Naive thymus-derived CD4-positive, alpha-beta T cell (primary cell): ENCODE measurements around the gene MSRB2. TPM values are rescaled to one million over a fixed set of nuclear protein-coding genes. Genes with fewer than 3 reads are reported as not detected.
A peak's percentile ranks its signal among the peaks of the same experiment; 100 is the strongest.
"Not testable (repeated sequence)": the region's sequence is repeated elsewhere in the genome, so short reads cannot be mapped to it uniquely, and the experiment has no call there.

Experiments
- ATAC-seq: fragments of 150-1000 bp; cut with Tn5 transposase; 2 replicates; pipeline ENCODE4 v1.10.0; 2021; ENCODE audit warnings: mild to moderate bottlenecking, moderate library complexity
- CTCF ChIA-PET: fragments of 350-600 bp; sonication (Branson Sonifier 250); formaldehyde crosslinking; loops from one replicate; lab custom pipeline; 2021; ENCODE audit warnings: antibody characterized with exemption; lab: Charles Lee
- POLR2A ChIA-PET: fragments of 350-600 bp; sonication (Branson Sonifier 250); formaldehyde crosslinking; loops from one replicate; lab custom pipeline; 2021; ENCODE audit warnings: antibody characterized with exemption, inconsistent platforms; lab: Charles Lee
- DNase-seq, 9 donors: peaks; one replicate each; pipeline versions ENCODE4 v3.0.0 to v3.0.0-alpha.2; 2020 to 2022; ENCODE audit warnings: mixed read lengths in 1 of 9
- H3K27ac ChIP-seq: one replicate; pipeline ENCODE4 v1.7.0; 2013; ENCODE audit warnings: mild to moderate bottlenecking, low read depth, low read length, moderate library complexity
- H3K27me3 ChIP-seq, 2 donors: one replicate each; pipeline ENCODE4 v1.7.0; 2013; ENCODE audit warnings: low read length in 2 of 2, mild to moderate bottlenecking in 2 of 2, moderate library complexity in 2 of 2; ENCODE audit not compliant: control insufficient read depth in 2 of 2, insufficient read depth in 2 of 2
- H3K36me3 ChIP-seq, 3 experiments: 1 replicate in 2 of 3; 2 replicates in 1 of 3; pipeline ENCODE4 v1.7.0; 2013; ENCODE audit warnings: low read length in 3 of 3, mild to moderate bottlenecking in 3 of 3, moderate library complexity in 1 of 3; ENCODE audit not compliant: insufficient read depth in 3 of 3, control insufficient read depth in 2 of 3
- H3K4me1 ChIP-seq, 2 donors: one replicate each; pipeline ENCODE4 v1.7.0; 2013; ENCODE audit warnings: low read length in 2 of 2, mild to moderate bottlenecking in 2 of 2, moderate library complexity in 1 of 2; ENCODE audit not compliant: control insufficient read depth in 2 of 2, insufficient read depth in 2 of 2
- H3K4me3 ChIP-seq: 2 replicates; pipeline ENCODE4 v1.7.0; 2013; ENCODE audit warnings: mild to moderate bottlenecking, low read length
- H3K9me3 ChIP-seq, 3 experiments: 1 replicate in 2 of 3; 2 replicates in 1 of 3; pipeline ENCODE4 v1.7.0; 2013; ENCODE audit warnings: low read length in 3 of 3; ENCODE audit not compliant: control insufficient read depth in 2 of 3
- H3K27ac Mint-ChIP-seq, 9 donors: one replicate each; pipeline ENCODE4 v1.8.0; 2020 to 2022; ENCODE audit warnings: mixed read lengths in 9 of 9, mild to moderate bottlenecking in 8 of 9, moderate library complexity in 5 of 9, inconsistent platforms in 2 of 9
- H3K27me3 Mint-ChIP-seq, 5 donors: one replicate each; pipeline ENCODE4 v1.8.0; 2021 to 2022; ENCODE audit warnings: mixed read lengths in 5 of 5, mild to moderate bottlenecking in 1 of 5
- H3K36me3 Mint-ChIP-seq, 5 donors: one replicate each; pipeline ENCODE4 v1.8.0; 2020 to 2022; ENCODE audit warnings: mixed read lengths in 5 of 5, mild to moderate bottlenecking in 3 of 5, inconsistent platforms in 1 of 5
- H3K4me1 Mint-ChIP-seq, 7 donors: one replicate each; pipeline ENCODE4 v1.8.0; 2020 to 2022; ENCODE audit warnings: mixed read lengths in 7 of 7, mild to moderate bottlenecking in 3 of 7, inconsistent platforms in 1 of 7
- H3K4me3 Mint-ChIP-seq, 10 donors: one replicate each; pipeline ENCODE4 v1.8.0; 2020 to 2022; ENCODE audit warnings: mild to moderate bottlenecking in 10 of 10, mixed read lengths in 10 of 10, moderate library complexity in 6 of 10, inconsistent platforms in 2 of 10
- H3K9me3 Mint-ChIP-seq, 11 donors: one replicate each; pipeline ENCODE4 v1.8.0; 2020 to 2022; ENCODE audit warnings: mixed read lengths in 11 of 11, mild to moderate bottlenecking in 4 of 11, inconsistent platforms in 1 of 11, moderate library complexity in 1 of 11
- intact Hi-C, 2 donors: fragments of 100-400 bp; cut with micrococcal nuclease; formaldehyde crosslinking; loops; one replicate each; pipeline ENCODE4 v1.15.1; 2023
- polyA plus RNA-seq, 2 donors: library from polyadenylated mRNA; unstranded; fragments of 300-500 nt; fragmentation: Illumina TruSeq; gene quantifications; one replicate each; pipeline ENCODE4 v1.2.3, GENCODE V29; 2021
- total RNA-seq, 6 experiments: library from RNA in 5 of 6; stranded (reverse) in 5 of 6; gene quantifications; 1 replicate in 5 of 6; 2 replicates in 1 of 6; pipeline ENCODE4 v1.2.3 and lab custom pipeline; 2021 to 2026

The MSRB2 gene
- total and polyA plus RNA-seq, 7 experiments from 2014 or later: 4.7 to 16.9 (median 9.4) TPM

DNA sequence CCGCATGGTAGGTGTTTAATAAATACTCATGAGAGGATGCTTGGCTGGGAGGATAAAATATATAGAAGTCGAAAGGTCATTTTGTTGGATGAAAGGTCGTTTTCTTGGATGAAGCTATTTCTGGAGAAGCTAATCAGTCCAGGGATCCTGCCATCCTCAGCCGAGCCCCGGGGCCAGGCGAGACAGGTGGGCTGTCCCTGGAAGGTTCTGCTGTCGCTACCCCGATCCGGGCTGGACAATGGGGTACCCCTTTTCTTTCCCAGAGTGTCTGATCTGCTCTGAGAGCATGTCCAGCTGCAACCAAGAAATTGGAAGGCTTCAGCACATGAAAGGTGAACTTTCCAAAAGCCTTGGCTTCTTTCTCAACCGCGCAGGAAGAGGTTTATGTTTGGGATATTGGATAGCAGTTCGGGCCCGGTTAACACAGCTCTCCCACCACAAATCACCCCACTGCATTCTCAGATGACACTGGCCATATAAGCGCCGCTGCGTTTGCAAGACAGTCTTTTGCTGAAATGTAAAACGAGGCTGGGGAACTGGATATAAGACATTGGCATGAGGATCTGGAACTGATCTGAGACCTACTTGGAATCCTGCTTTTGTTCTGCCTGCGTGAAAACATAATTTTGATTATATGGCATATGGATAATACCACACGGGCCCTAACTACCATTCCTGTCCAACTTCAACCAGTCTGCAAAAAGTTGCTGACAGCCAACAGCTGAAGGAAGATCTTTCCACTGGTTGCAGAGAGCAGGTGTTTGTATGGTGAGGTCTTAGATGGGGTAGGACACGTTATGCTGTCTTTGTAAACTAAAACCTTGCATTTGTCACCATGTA is 31.2 kb upstream of the MSRB2 start:
- DNase-seq (no peak), ATAC-seq (no peak)
- Mint-ChIP-seq H3K27me3 (peaks cover 0 to 9% (median 6%) of the 10 kb centered on the region in 5 donors), H3K9me3 (peaks cover 0 to 18% (median 3%) of the 10 kb centered on the region in 11 donors), H3K27ac (no peak overlapping the region), H3K36me3 (no peaks in the 10 kb centered on the region), H3K4me1 (peaks cover 0 to 2% (median 0%) of the 10 kb centered on the region in 7 donors), H3K4me3 (no peak overlapping the region)
- Histone ChIP-seq H3K36me3 (no peaks in the 10 kb centered on the region), H3K27ac (no peak overlapping the region), H3K27me3 (no peaks in the 10 kb centered on the region), H3K4me1 (no peaks in the 10 kb centered on the region), H3K9me3 (no peaks in the 10 kb centered on the region), H3K4me3 (no peak overlapping the region)
- CTCF ChIA-PET: interaction anchor here (0.9 kb wide), 1 partner anchor 1077 kb away, joined by 3 read pairs; no protein-coding TSS in a partner anchor
- intact Hi-C loops: loop anchor here in 1 of 2 donors (10.0 kb wide), 1 partner anchor 509 kb away; no protein-coding TSS in a partner anchor
- POLR2A ChIA-PET: no interaction called here

DNA sequence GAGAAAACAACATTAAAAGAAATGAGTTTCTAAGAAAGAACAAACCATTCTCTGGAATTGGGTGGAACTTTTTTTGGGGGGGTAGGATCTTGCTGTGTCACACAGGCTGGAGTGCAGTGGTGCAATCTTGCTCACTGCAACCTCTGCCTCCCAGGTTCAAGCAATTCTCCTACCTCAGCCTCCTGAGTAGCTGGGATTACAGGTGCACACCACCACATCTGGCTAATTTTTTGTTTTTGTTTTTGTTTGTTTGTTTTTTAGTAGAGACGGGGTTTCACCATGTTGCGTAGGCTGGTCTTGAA is 30.6 kb upstream of the MSRB2 start:
- H3K9me3 Mint-ChIP-seq: peaks cover 0 to 13% (median 3%) of the 10 kb centered on the region in 11 donors
- H3K4me3 Mint-ChIP-seq, H3K4me3 ChIP-seq, H3K36me3 ChIP-seq, DNase-seq, H3K4me1 Mint-ChIP-seq, H3K27me3 ChIP-seq, H3K9me3 ChIP-seq, H3K27me3 Mint-ChIP-seq, H3K4me1 ChIP-seq, H3K27ac ChIP-seq, H3K27ac Mint-ChIP-seq, ATAC-seq, POLR2A ChIA-PET, H3K36me3 Mint-ChIP-seq, CTCF ChIA-PET: not testable (repeated sequence)
- intact Hi-C loops: loop anchor here in 1 of 2 donors (10.0 kb wide), 1 partner anchor 510 kb away; no protein-coding TSS in a partner anchor

DNA sequence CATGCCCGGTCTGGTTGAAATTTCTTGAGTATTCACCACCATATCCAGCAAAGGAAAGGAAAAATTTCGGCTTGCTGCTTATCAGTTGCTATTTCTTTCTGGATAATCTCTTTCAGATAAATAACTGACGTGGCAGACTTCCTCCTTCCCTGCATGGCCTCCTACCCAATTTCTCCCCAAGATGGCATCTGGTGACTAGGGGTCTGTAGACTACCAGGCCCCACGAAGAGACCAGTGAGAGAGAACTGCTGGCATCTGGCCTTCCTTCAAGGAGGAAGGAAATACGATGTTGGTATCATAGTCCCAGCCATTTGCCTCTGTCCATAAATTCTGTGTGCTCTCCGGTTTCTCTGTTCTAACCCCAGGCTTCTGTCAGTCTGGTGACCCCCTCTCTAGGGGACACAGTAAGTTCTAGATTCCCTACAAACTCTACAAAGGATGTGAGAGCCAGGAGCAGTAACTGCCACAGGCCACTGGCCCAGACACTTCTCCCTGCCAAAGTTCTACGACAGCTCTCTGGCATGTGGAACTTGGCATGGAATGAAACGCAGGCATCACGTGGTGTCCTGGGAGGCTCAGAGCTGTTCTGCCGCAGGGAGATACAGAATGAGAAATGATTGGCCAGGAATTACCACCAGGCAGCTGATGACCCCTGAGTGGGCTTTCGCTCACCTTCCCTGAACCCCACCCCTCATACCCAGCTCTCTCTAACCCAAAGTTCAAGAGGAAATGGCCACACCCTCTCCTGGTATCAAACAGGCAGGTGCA is 30.0 kb upstream of the MSRB2 start:
- Mint-ChIP-seq H3K27ac (no peak overlapping the region), H3K36me3 (no peaks in the 10 kb centered on the region), H3K27me3 (peaks cover 0 to 6% (median 4%) of the 10 kb centered on the region in 5 donors), H3K4me3 (no peak overlapping the region), H3K4me1 (peaks cover 0 to 2% (median 0%) of the 10 kb centered on the region in 7 donors), H3K9me3 (peaks cover 0 to 7% (median 0%) of the 10 kb centered on the region in 11 donors)
- no peaks in the 10 kb centered on the region for H3K36me3 ChIP-seq
- H3K27ac ChIP-seq: no peak overlapping the region
- H3K27me3 ChIP-seq: no peaks in the 10 kb centered on the region
- DNase-seq: no peak
- ChIA-PET CTCF (interaction anchor here (0.6 kb wide), 1 partner anchor 149 kb away, joined by 8 read pairs; no protein-coding TSS in a partner anchor), POLR2A (no interaction called here)
- no peak overlapping the region for H3K4me3 ChIP-seq
- no peaks in the 10 kb centered on the region for H3K4me1 ChIP-seq
- no peaks in the 10 kb centered on the region for H3K9me3 ChIP-seq
- ATAC-seq: no peak
- intact Hi-C loops: loop anchor here in 1 of 2 donors (10.0 kb wide), 1 partner anchor 511 kb away; no protein-coding TSS in a partner anchor

DNA sequence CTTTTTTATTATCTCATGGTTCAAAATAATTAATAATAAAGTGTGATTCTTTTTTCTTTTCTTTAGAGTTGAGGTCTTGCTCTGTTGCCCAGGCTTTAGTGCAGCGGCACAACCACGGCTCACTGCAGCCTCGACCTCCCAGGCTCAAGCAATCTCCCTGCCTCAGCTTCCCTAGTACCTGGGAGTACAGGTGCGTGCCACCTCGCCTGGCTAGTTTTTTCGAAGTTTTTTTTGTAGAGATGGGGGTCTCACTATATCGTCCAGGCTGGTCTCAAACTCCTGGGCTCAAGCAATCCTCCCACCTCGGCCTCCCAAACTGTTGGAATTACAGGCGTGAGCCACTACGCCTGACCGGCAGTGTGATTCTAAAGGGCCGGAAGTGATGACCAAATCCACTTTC is 28.0 kb upstream of the MSRB2 start:
- Histone ChIP-seq H3K4me3 (no peak overlapping the region), H3K27me3 (no peaks in the 10 kb centered on the region), H3K36me3 (no peaks in the 10 kb centered on the region), H3K27ac (no peak overlapping the region), H3K9me3 (no peaks in the 10 kb centered on the region), H3K4me1 (no peaks in the 10 kb centered on the region)
- DNase-seq (no peak), ATAC-seq (no peak)
- Mint-ChIP-seq H3K27me3 (peaks cover 0 to 6% (median 2%) of the 10 kb centered on the region in 5 donors), H3K4me1 (peaks cover 0 to 2% (median 0%) of the 10 kb centered on the region in 7 donors), H3K27ac (no peak overlapping the region), H3K9me3 (no peaks in the 10 kb centered on the region), H3K4me3 (no peak overlapping the region), H3K36me3 (no peaks in the 10 kb centered on the region)
- ChIA-PET CTCF (interaction anchor here (0.7 kb wide), 1 partner anchor 1073 kb away, joined by 3 read pairs; no protein-coding TSS in a partner anchor), POLR2A (no interaction called here)
- intact Hi-C loops: loop anchor here in 1 of 2 donors (10.0 kb wide), 1 partner anchor 513 kb away; no protein-coding TSS in a partner anchor

DNA sequence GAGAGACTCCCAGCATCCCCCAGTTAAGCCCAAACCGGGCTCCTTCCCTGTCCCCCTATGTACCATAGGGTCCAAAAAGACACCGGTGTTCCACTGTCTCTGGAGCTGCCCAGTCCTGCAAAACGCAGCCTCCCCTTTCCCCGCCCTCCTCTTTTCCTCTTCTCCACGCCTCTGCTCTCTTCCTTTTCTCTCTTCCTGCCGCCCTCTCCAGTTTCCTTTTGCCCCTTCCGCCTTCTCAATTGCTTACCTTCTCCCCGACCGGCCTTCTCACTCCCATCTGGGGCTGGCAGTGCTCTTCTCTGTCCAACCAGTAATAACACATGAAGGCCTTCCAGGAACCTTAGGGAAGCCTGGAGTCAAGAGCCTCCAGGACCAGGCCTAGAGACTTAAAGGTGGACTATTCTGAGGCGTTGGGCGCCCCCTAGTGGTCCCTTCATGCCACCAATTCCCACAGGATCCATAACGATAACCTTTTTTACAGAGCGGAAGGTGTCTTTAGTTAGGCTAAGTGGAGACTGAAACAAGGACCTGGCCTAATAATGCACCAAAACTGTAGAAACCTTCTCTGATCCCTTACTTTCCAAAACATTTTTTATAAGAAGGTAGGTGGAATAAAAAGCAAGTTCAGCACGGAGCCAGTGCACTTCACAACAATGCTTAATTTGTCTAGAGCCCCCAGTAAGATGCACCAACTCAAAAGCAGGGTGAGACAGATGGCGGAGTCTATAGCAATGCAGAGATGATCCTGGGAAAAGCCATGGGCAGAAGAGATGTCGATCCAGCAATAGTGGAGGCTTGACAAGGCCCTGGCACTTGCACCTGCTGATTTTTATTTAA is 27.2 kb upstream of the MSRB2 start:
- Mint-ChIP-seq H3K36me3 (no peaks in the 10 kb centered on the region), H3K4me3 (no peak overlapping the region), H3K27me3 (peaks cover 0 to 6% (median 2%) of the 10 kb centered on the region in 5 donors), H3K9me3 (no peaks in the 10 kb centered on the region), H3K4me1 (peaks cover 0 to 2% (median 0%) of the 10 kb centered on the region in 7 donors), H3K27ac (no peak overlapping the region)
- no peaks in the 10 kb centered on the region for H3K36me3 ChIP-seq
- H3K27ac ChIP-seq: no peak overlapping the region
- peak; percentile 78 for ATAC-seq
- no peaks in the 10 kb centered on the region for H3K27me3 ChIP-seq
- POLR2A ChIA-PET: no interaction called here
- CTCF ChIA-PET: interaction anchor here (0.7 kb wide), 1 partner anchor 1074 kb away, joined by 3 read pairs; no protein-coding TSS in a partner anchor
- intact Hi-C loops: loop anchor here (1.0 to 10.0 kb wide), 7 partner anchors 27 to 1079 kb away; partner anchors contain the start of gene MSRB2 (in 1 of the 2)
- H3K9me3 ChIP-seq: no peaks in the 10 kb centered on the region
- H3K4me3 ChIP-seq: no peak overlapping the region
- H3K4me1 ChIP-seq: no peaks in the 10 kb centered on the region
- DNase-seq: peak; percentile 23 to 66 (median 48)
